NK-92 (cell line): ENCODE data around the gene BICDL1.
"Not testable (repeated sequence)": the region's sequence is repeated elsewhere in the genome, so short reads cannot be mapped to it uniquely, and the experiment has no call there.

Source experiments
- DNase-seq: peaks from one replicate; lab custom pipeline; 2025; ENCODE audit not compliant: unreplicated experiment; lab: John Stamatoyannopoulos, UW

Gene BICDL1, protein sequence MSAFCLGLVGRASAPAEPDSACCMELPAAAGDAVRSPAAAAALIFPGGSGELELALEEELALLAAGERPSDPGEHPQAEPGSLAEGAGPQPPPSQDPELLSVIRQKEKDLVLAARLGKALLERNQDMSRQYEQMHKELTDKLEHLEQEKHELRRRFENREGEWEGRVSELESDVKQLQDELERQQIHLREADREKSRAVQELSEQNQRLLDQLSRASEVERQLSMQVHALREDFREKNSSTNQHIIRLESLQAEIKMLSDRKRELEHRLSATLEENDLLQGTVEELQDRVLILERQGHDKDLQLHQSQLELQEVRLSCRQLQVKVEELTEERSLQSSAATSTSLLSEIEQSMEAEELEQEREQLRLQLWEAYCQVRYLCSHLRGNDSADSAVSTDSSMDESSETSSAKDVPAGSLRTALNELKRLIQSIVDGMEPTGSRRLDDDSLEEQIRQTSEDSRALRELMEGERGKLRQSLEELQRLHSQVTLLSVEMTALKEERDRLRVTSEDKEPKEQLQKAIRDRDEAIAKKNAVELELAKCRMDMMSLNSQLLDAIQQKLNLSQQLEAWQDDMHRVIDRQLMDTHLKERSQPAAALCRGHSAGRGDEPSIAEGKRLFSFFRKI

GRCh38 chr12:119988472-119989360, at the start of gene BICDL1:
Gene BICDL1, plus strand, starts transcription at chr12:119989236. Its CDS starts 633 bp downstream, at chr12:119989869.
- DNase-seq = peak; percentile 81

- no peak for DNase-seq
Measured at GRCh38 chr12:119940897-119941296, 48.1 kb upstream of the BICDL1 start.

GRCh38 chr12:119942386-119942785, 46.6 kb upstream of the BICDL1 start:
- no peak for DNase-seq

DNA sequence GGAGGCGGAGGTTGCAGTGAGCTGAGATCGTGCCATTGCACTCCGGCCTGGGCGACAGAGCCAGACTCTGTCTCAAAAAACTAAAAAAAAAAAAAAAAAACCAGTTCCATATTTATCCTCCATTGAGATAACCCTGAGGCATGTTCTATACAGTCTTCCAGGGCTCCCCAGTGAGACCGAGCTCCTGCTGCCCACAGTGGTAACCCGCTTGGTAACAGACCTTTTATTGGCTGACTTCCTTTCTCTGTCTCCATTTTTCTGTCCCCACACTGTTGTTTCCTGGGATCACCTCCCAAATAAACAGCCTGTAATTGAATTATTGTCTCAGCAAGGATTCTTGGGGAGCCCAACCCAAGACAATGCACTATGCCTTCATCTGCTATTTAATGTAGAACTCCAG, 42.8 kb upstream of the BICDL1 start:
- DNase-seq = no peak

- DNase-seq = no peak
Measured at GRCh38 chr12:119949145-119949544, 39.9 kb upstream of the BICDL1 start.

DNA sequence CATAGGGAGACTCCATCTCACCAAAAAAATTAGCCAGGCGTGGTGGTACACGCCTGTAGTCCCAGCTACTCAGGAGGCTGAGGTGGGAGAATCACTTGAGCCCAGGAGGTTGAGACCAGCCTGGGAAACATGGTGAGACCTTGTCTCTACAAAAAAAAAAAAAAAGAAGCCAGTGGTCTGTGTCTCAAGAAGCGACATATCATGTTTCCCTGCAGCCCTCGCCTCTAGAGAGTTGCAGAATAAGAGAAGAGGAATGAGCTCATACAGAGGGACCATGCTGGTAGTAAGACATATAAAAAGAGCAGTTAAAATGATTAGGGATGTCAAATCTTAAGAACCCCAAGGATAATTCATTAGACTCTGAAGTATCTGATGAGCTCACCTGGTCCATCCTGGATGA, 39.4 kb upstream of the BICDL1 start:
- no peak for DNase-seq

- DNase-seq = no peak
Measured at GRCh38 chr12:119956047-119956446, 33.0 kb upstream of the BICDL1 start.

DNA sequence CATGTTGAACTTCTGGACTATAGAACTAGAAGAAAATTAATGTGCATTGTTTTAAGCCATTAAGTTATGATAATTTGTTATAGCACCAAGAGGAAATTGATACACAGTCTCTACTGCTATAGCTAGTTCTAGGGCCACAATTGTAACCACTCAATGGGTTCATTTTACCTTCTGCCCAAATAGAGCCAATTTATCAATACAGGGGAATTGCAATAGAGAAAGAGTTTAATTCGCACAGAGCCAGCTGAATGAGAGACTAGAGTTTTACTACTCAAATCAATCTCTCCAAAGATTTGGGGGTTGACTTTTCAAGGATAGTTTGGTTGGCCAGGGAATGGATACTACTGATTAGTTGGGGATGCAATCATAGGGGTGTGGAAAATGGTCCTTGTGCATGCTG, 31.9 kb upstream of the BICDL1 start:
- no peak for DNase-seq

GRCh38 chr12:119959435-119959834, 29.6 kb upstream of the BICDL1 start:
- no peak for DNase-seq

- DNase-seq = no peak
Measured at GRCh38 chr12:119964123-119964522, 24.9 kb upstream of the BICDL1 start.

DNA sequence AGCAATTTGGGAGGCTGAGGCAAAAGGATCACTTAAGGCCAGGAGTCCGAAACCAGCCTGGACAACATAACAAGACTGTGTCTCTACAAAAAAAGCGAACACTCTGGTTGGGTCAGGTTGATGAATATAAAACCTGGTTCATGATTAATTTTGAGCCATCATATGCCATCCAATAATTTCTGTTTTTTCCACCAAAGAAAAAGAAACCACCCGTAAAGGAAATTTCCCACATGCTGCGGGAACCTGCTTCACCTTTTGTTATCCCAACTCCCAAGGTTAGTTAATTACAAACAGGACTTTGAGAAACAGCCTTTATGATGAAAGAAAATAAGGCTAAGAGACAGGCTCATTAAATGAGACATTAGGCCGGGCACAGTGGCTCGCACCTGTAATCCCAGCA, 24.1 kb upstream of the BICDL1 start:
- no peak for DNase-seq

DNA sequence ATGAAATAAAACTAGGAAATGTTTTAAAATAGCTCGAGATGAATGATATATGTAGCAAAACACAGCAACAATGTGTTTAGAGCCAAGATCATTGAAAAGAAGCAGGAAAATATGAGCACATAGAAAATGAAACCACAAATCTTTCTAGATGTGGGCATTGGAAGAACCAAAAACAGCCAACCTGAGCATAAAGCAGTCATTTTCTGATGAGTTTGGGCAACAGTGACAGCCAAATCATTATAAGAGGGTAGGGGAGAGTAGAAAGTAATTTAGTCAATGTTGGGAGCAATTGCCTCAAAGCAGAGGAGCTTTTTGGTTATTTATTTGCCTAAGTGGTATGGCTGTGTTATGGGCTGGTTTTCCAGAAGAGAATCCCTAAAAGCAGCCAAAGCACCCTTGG, 8.8 kb upstream of the BICDL1 start:
- no peak for DNase-seq

DNA sequence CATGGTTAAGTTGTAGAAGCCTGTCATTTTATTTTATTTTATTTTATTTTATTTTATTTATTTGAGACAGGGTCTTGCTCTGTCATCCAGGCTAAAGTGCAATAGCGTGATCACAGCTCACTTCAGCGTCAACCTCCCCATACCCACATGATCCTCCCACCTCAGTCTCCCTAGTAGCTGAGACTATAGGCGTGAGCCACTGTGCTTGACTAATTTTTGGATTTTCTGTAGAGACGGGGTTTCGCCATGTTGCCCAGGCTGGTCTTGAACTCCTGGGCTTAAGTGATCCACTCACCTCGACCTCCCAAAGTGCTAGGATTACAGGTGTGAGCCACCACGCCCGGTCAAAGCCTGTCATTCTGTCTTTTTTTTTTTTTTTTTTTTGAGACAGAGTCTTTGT, 8.3 kb upstream of the BICDL1 start:
- not testable (repeated sequence) for DNase-seq

- DNase-seq = no peak
Measured at GRCh38 chr12:119989361-119989730, 310 bp downstream of the BICDL1 start.

DNA sequence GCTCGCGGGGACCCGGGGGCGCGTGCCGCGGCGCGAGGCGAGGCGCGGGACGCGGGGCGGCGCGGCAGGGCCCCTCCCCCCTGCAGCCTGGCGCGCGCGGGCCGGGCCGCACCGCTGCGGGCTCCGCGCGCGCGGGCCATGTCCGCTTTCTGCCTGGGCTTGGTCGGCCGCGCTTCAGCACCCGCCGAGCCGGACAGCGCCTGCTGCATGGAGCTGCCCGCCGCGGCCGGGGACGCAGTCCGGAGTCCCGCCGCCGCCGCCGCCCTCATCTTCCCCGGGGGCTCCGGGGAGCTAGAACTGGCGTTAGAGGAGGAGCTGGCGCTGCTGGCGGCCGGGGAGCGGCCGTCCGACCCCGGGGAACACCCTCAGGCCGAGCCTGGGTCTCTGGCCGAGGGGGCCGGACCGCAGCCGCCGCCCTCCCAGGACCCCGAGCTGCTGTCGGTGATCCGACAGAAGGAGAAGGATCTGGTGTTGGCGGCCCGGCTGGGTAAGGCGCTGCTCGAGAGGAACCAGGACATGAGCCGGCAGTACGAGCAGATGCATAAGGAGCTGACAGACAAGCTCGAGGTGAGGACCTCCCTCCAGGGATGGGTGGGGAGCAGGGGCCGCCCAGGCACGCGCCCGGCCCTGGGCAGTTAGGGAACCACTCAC, 820 bp downstream of the BICDL1 start:
- no peak for DNase-seq

GRCh38 chr12:119990382-119990874, 1.4 kb downstream of the BICDL1 start:
- no peak for DNase-seq

- no peak for DNase-seq
Measured at GRCh38 chr12:119992129-119992705, 3.2 kb downstream of the BICDL1 start.

DNA sequence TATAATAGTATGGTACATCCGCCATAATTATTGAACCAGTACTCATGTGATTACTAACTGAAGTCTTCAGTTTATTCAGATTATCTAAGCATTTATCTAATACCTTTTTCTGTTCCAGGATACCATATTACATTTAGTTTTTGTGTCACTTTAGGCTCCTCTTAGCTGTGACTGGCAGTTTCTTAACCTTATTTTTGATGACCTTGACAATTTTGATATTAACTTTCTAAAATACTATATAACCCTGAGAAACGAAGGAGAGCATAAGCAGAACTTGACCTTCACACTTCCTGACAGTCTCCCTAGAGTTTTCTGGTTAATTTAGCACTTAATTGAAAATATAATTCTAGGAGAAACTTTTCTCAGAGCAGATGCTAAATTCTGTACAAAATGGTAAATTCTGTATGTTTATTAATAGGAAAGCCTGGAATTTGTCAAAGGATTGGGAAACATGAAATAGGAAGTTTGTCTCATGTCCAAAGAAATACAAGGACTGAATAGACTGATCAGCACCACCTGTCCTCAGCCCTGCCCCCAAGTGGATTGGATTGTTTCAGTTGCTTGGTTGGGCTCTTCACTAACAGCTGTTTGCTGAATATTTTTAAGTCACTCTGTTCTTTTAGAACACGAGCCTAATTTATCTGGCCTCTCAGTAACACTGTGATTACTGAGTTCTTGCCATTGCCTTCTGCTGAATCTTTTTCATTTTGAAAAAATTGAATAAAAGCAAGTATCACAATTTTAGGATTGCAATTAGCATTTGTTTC, 6.0 kb downstream of the BICDL1 start:
- DNase-seq = no peak

GRCh38 chr12:119996417-119996816, 7.4 kb downstream of the BICDL1 start:
- no peak for DNase-seq
